SIG-M5 (cell line): ENCODE results near the gene HOXB7.

Source experiments
- DNase-seq: peaks from one replicate; lab custom pipeline; 2025; lab: John Stamatoyannopoulos, UW

The HOXB7 gene

GRCh38 chr17:48594538-48595277, 16.1 kb downstream of the HOXB7 start:
- DNase-seq = no peak

DNA sequence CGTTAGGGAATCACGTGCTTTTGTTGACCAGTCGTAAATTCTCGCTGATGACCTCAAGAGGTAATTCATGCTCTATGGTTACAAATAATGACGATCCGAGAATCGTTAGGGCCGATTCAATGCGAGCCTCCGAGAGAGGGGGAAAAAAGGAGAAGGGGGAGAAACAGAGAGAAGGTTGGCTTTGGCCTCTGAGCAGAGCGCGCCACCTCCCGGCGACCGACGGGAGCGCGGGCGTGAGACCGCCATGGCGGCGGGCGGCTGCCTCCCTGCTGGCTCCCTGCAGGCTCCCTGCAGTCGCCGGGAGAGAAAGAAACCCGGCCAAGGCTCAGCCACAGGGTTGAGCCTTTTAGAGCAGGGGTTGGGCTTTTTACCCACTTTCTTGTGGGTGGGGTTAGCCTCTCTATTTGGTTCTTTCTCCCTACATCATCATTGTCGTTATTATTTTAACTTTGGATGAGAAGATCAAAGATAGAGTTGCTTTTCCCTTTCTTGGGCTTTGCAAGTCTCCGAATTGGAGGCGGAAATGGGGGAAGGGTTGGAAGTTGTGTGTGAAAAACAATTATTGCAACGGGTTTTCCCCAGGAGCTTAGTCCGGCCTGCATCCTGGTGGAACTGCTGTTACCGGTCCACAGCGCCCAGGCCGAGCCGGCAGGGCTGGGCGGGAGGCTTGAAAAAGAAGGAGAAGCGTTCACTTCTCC, 16.8 kb downstream of the HOXB7 start:
- DNase-seq = no peak

DNA sequence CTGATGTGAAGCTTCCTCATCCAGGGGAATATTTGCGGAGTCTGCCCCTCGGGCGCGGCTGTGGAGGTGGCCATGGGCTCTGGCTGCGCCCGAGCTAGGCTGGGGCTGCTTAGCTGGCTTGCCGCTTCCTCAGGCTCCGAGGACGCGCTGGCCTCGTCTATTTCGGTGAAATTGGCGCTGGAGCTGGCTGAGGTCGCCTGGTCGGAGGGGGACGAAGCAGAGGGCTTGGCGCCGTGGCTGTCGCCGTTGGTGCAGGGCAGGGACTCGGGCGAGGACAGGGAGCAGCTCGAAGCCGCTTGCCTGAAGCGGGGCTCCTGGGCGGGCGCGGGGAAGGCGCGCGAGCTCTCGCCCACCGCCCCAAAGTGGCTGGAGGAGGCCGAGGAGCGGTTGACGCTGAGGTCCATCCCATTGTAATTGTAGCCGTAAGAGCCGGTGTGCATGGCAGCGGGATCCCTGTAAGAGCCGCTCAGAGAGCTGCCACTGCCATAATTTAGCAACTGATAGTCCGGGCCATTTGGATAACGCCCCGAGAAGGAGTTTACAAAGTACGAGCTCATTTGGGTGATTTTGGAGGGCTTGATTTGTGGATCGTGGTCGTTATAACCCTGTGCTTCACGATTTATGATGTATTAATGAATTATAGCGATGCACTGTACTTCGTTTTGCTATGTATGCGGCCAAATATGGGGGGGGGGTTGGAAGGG, 17.5 kb downstream of the HOXB7 start, which contains the start of gene HOXB5:
TSS of gene HOXB5 (minus strand) at position 654 of the 704 bp plus-strand sequence. CDS start at position 557, 97 bp downstream.
- no peak for DNase-seq

GRCh38 chr17:48592577-48592976, 18.2 kb downstream of the HOXB7 start:
- no peak for DNase-seq

- no peak for DNase-seq
These were observed 18.7 kb downstream of the HOXB7 start for GRCh38 chr17:48592057-48592514.

DNA sequence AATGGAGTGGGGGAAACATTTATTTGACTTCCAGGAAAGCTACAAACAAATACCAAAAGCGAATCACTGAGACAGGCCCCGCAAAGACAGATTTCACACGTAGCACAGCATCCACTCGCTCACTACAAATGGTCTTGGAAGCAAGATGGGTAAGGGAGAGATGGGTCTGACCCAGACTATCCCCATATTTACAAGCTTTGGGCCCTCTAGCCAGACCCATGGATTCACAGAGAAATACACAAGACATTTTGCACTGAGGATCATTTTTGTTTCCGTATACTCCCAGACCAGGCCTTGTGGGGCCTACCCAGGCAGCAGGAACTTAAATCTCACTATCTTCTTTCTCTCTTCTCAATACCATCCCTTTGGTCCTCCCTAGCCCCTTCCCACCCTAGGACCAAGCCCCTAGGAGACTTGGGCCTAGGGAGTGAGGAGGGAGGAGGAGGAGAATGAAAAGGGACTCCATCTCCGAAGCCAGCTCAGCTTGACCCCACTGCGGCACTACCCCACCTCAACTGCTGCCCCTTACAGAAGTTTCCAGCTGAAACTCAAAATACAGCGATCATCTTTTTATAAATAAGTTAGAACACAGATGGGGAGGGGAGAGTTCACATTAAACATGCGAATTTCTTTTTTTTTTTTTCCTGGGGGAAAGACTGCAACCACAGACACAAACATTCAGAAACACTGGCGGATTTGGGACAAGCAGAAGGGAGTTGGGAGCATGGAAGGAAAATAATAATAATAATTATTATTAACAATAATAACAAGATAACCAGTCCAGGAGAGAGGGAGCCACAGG, 19.4 kb downstream of the HOXB7 start:
- no peak for DNase-seq

DNA sequence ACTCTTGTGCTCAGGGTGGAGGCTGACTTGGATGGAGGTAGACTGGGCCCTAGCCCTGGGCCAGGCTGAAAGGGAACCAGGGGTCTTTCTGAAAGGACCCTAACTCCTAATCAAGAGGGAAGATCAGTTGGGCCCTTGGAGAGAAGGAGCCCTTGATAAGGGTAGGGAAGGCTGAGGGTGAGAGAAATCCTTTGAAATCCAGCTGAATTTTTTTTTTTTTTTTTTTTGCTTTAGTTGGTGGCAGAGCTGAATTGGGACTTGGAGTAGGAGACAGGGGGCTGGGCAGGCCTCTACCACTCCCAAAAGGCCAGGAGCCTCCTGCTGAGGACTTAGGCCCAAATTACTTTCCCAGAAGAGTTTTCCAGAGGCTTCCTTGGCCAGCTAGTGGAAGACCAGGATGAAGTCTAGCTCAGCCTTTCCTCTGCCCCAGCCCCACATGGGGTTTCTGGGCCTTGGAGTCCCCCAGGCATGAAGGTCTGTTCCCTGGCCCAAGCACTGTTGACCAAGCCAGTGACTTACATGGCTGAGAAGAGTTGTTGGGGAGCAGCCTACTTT, 20.1 kb downstream of the HOXB7 start:
- DNase-seq = no peak

DNA sequence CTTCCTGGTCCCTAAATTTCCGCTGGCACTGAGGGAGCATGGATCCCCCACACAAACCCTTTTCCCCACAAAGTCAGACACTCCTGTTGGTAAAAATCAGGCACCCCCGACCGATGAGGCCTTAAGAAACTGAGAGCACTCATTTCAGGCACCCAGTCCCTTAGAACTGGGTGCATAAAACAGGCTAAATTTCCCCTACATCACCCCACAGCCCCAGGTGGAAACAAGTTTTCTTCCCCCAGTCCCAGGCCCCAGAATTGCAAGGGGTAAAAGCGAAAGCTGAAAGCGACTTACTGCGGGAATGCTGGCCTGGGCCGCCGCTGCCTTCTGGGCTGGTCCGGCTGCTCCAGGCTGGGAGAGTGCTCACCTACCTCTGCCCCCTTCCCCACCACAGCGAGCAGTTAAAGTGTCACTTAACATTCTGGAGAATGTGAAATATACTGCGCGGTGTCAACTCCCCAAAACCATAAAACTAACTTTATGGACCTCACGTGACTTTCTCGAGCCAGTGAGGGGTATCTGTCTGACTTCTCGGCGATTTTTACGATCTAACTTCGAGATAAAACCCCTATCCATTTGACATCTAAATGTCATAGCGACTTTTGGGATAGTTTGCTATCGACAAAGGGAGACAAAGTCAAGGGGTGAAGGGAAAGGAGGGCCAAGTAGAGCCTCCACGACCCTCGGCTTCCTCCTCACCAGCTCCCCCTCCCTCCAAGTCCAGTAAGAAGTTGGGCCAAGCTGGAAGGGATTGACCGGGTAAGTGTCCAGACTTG, 20.8 kb downstream of the HOXB7 start, which contains the start of gene HOXB3:
TSS of gene HOXB3 (minus strand) at position 411 of the 776 bp plus-strand sequence. CDS start 37,767 bp downstream, outside the sequence.
- DNase-seq = no peak

GRCh38 chr17:48589060-48589830, 21.6 kb downstream of the HOXB7 start:
- DNase-seq = no peak

DNA sequence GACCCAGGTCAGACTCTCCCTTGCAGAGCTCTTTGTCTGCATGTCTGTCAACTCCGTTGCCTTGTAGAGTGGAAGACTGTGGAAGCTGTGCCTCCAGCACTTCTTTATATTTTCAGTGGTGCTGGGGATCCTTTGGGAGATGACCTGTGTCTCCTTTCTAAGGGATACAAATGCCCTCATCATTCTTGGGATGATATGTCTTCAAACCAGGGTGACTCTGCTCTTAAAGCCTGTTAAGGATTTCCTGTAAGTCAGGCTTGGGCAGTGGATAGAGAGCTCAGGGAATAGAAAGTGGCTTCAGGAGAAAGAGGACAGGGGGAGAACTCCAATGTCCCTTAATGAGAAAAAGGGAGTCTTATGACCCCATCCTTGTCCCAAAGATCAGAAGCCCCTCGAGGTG, 22.3 kb downstream of the HOXB7 start:
- no peak for DNase-seq

DNA sequence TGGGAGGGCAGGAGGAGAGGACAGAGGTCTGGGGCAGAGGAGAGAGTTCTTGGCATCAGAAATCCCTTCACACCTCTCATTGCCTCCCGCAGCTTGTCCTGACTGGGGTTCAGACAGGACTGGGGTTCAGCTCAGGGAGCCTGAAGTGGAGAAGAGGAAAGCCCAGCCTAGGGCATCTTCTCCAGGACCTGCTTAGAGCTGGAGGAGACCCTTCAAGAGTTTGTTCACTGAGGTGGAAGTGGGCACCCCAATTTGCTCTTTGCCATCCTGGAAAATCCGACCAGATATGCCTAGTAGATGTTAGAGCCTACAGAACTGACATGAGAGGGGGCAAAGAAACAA, 22.8 kb downstream of the HOXB7 start:
- DNase-seq = no peak

DNA sequence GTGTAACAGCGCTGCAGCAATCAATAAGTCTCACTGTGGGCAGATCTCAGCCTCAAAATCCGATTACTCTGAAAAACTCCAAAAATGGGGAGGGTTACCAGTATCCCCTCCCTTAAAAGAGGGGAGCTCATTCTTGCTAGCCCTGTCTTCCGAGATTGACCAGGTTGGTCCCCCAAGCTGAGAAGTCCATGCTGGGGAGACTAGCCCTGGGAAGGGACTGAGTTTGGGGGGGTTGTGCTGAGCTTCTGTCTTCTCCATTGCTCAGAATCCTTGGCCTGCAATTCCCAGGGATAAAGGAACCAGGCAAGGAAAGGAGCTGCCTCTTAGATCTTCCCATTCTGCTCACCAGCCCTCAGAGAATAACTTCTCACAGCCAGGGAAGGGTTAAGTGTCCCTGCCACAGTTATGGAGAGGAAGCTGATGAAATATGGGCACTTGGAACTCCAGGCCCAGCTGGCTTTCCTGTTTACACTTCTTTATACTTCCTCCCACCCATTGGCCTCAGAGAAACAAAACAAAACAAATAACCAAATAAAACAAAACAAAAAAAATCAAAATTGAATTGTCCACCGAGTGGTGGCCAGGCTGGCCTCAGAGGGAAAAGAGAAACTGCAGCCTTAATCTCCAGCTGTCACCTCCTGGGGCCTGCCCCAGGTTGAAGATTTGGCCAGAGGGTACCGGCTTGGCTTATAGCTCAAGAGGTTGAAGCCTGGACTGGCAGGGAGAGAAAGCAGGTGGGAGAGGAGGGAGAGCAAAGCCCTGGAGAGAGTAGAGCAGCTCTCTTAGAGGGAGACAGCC, 23.3 kb downstream of the HOXB7 start:
- DNase-seq = no peak

DNA sequence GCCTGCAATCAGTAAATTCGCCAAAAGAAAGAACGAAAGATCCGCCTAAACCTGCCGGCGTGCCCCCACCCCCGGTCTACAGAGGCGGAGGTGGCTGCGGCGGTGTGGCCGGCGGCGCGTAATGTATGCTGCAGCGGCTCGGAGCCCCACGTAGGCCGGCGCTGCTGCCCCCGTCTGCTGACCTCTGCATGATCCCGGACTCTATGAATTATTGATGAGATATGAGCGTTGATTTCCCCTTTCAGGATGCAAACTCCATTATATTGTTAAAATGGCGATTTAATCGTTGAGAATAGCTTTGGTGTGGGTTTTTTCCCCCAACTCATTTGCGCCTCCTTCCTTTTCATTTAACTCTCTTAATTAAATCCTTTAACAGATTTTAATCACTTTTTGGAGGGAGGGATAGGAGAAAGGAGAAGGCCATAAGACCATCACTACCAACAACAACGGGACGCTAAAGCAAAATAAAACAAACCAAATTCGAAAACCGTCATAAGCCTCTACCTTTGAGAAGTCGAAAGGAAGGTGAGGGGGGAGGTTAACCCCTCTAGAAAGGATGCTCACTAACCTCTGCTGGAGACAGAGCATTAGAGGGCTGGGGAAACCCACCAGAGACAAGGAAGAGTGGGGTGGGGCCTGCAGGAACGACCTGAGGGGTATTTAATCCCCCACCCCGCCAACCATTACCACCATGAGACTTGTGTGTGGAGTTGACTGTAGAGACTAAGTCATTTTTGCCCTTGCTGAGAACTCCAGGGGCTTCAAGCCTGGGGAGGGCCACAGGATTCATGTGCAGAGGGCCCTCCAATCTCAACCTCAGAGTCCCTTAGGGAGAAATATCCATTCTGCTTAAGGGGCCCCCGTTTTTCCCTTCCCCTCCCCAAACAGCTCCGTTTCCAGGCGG, 24.2 kb downstream of the HOXB7 start:
- no peak for DNase-seq

- DNase-seq = no peak
These were observed 26.5 kb downstream of the HOXB7 start for GRCh38 chr17:48584223-48584741.

DNA sequence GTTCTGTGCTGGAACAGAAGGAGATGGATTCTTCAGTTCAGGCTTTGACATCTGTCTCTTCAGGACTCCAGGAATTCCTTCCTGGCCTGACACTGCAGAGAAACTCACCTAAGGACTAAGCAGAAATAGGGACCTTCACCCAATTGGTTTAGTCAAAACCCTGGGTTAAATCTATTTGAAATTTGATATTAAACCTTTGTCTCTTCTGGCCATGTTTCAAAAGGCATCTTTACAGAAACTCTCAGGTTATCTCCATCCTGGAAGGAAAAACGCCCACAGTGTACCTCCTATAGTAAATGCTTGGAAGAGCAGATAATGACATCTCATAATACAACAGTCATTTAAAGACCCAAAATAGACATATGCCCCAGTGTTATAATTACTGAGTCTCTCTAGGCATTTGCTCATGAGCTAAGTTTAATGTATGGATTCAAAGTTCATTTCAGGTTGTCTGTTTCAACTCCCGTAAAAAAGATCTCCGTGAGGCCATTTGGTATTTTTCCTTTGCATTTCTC, 27.1 kb downstream of the HOXB7 start:
- DNase-seq = no peak

DNA sequence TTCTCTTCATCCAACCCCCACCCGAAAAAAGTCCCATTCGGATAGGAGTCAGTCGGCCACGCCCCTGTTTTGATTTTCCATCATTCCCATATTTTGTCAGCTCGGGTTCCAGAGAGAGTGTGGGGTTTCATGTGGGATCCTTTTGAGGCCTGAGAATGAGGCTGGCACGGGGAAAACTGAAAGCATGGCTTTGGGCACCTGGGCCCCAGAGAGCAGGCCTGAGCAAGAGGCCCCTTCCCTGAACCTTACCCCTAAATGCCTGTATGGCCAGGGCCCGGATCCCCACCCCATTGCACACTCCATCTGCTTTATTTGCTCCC, 28.1 kb downstream of the HOXB7 start:
- no peak for DNase-seq

DNA sequence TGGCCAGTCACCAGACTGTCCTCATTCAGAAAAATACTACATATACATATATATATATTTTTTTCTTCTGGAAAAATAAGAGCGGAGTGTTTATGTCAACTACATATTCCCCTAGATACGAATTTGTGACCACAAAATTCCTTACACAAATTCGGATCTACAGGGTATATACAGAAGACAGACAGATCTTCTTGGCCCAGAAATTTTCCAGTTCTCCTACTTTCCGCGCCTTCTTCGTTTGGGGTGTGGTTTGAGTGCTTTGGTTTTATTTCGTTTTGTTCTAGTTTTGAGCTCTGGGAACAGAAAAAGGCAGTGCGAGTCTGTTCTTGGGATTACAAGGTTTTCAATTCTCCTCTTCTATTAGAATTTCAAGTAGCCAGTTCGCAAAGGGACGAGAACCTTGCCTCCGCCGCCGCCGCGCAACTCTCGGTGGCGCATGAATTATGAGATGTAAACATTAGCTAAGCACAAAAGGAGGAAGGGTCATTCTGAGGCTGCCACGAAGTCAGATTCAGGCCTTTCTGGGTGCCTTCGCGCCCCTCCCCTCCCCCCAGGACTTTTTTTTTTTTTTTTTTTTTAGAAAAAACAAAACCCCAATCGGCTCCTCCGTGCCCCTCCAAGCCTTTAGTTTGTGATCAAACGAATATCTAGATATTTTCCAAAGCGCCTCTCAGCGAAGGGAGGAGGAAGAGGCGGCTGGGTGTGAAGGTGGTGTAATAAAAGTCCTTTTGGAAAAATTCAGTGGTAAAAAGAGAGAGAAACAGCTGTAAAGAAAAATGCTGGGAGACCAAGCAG, 30.9 kb downstream of the HOXB7 start:
- DNase-seq = no peak
